Progenitor cell of endocrine pancreas (in vitro differentiated cells): ENCODE data around the gene CTNNA1. TPM values are rescaled to one million over a fixed set of nuclear protein-coding genes. Genes with fewer than 3 reads are reported as not detected.

ENCODE experiments used
- DNase-seq: peaks from one replicate; pipeline ENCODE4 v3.0.0; 2021; ENCODE audit warnings: low spot score; ENCODE audit not compliant: unreplicated experiment
- H3K27ac Mint-ChIP-seq: 2 replicates; pipeline ENCODE4 v1.8.0; 2021; ENCODE audit warnings: mild to moderate bottlenecking, moderate library complexity, mixed read lengths
- H3K27me3 Mint-ChIP-seq: 2 replicates; pipeline ENCODE4 v1.8.0; 2021; ENCODE audit warnings: mixed read lengths
- H3K36me3 Mint-ChIP-seq: 2 replicates; pipeline ENCODE4 v1.8.0; 2022; ENCODE audit warnings: mixed read lengths; ENCODE audit not compliant: insufficient read depth
- H3K4me1 Mint-ChIP-seq: 2 replicates; pipeline ENCODE4 v1.8.0; 2021; ENCODE audit warnings: low read depth, mixed read lengths
- H3K4me3 Mint-ChIP-seq: 2 replicates; pipeline ENCODE4 v1.8.0; 2021; ENCODE audit warnings: low read depth, mild to moderate bottlenecking, moderate library complexity, mixed read lengths
- H3K9me3 Mint-ChIP-seq: 2 replicates; pipeline ENCODE4 v1.8.0; 2021; ENCODE audit warnings: low read depth, mixed read lengths
- CTCF ChIP-seq: fragments of 200-600 bp; sonication (generic); IDR thresholded peaks from one replicate; pipeline ENCODE4 v1.5.0; 2021; ENCODE audit warnings: antibody characterized with exemption, mild to moderate bottlenecking; ENCODE audit not compliant: unreplicated experiment
- total RNA-seq: library from RNA; stranded (reverse); gene quantifications from 2 replicates; pipeline ENCODE4 v1.2.1, GENCODE V29; 2021

Gene CTNNA1
- total RNA-seq, 1 donor from 2014 or later = 394 TPM

- TF ChIP-seq CTCF = no peak
- Mint-ChIP-seq H3K27ac (no peak overlapping the region), H3K9me3 (no peaks in the 10 kb centered on the region), H3K4me1 (peaks cover 44% of the 10 kb centered on the region), H3K36me3 (no peaks in the 10 kb centered on the region), H3K27me3 (no peaks in the 10 kb centered on the region), H3K4me3 (no peak overlapping the region)
- DNase-seq = no peak
Measured at GRCh38 chr5:138960145-138960692, 207.0 kb downstream of the CTNNA1 start.

GRCh38 chr5:138961221-138961620 is 208.0 kb downstream of the CTNNA1 start:
- H3K9me3 Mint-ChIP-seq = no peaks in the 10 kb centered on the region
- TF ChIP-seq CTCF = no peak
- H3K36me3 Mint-ChIP-seq = no peaks in the 10 kb centered on the region
- no peak for DNase-seq
- peaks cover 42% of the 10 kb centered on the region for H3K4me1 Mint-ChIP-seq
- H3K27ac Mint-ChIP-seq = no peak overlapping the region
- no peak overlapping the region for H3K4me3 Mint-ChIP-seq
- H3K27me3 Mint-ChIP-seq = no peaks in the 10 kb centered on the region

- Mint-ChIP-seq H3K4me3 (no peak overlapping the region), H3K36me3 (no peaks in the 10 kb centered on the region), H3K27ac (peak overlapping the region; percentile 1), H3K4me1 (peaks cover 42% of the 10 kb centered on the region), H3K27me3 (no peaks in the 10 kb centered on the region), H3K9me3 (no peaks in the 10 kb centered on the region)
- DNase-seq = no peak
- TF ChIP-seq CTCF = no peak
Measured at GRCh38 chr5:138961729-138962128, 208.5 kb downstream of the CTNNA1 start.

GRCh38 chr5:138962614-138963370 is 209.6 kb downstream of the CTNNA1 start:
- Mint-ChIP-seq H3K27me3 (no peaks in the 10 kb centered on the region), H3K4me1 (peaks cover 45% of the 10 kb centered on the region), H3K4me3 (no peak overlapping the region), H3K36me3 (no peaks in the 10 kb centered on the region), H3K27ac (peak overlapping the region; percentile 98), H3K9me3 (no peaks in the 10 kb centered on the region)
- TF ChIP-seq CTCF = no peak
- no peak for DNase-seq

GRCh38 chr5:138963763-138964371 is 210.6 kb downstream of the CTNNA1 start:
- Mint-ChIP-seq H3K27ac (peak overlapping the region; percentile 98), H3K36me3 (peaks cover 2% of the 10 kb centered on the region), H3K4me3 (peak overlapping the region; percentile 23), H3K27me3 (peaks cover 2% of the 10 kb centered on the region), H3K9me3 (no peaks in the 10 kb centered on the region), H3K4me1 (peaks cover 52% of the 10 kb centered on the region)
- no peak for DNase-seq
- TF ChIP-seq CTCF = no peak
